Stomach (tissue), 9 donors: Measurements from ENCODE around the gene MTMR11. TPM values are rescaled to one million over a fixed set of nuclear protein-coding genes. Genes with fewer than 3 reads are reported as not detected.
"Not testable (repeated sequence)": the region's sequence is repeated elsewhere in the genome, so short reads cannot be mapped to it uniquely, and the experiment has no call there.

Experiments used
- DNase-seq, 2 donors: peaks; one replicate each; pipeline versions ENCODE4 v3.0.0 to v3.0.0-alpha.2; 2013 to 2019
- H3K27ac ChIP-seq, 5 donors: fragments of 200-600 bp in 4 of 5; sonication (generic) in 4 of 5; one replicate each; pipeline ENCODE4 v1.5.1; 2013 to 2019; ENCODE audit warnings: mild to moderate bottlenecking in 1 of 5, moderate library complexity in 1 of 5
- H3K27me3 ChIP-seq, 3 donors: fragments of 200-600 bp; sonication (generic); one replicate each; pipeline ENCODE4 v1.5.1; 2017 to 2019; ENCODE audit warnings: mixed run types in 1 of 3
- H3K36me3 ChIP-seq, 4 donors: fragments of 200-600 bp; sonication (generic); 1 replicate in 3 of 4; 2 replicates in 1 of 4; pipeline ENCODE4 v1.5.1; 2016 to 2019
- H3K4me1 ChIP-seq, 4 donors: fragments of 200-600 bp; sonication (generic); one replicate each; pipeline ENCODE4 v1.5.1; 2016 to 2019
- H3K4me3 ChIP-seq, 4 donors: fragments of 200-600 bp; sonication (generic) in 3 of 4; one replicate each; pipeline ENCODE4 v1.5.1; 2016 to 2019; ENCODE audit warnings: mild to moderate bottlenecking in 1 of 4
- H3K9me3 ChIP-seq, 4 donors: fragments of 200-600 bp; sonication (generic); one replicate each; pipeline ENCODE4 v1.5.1; 2016 to 2019
- CTCF ChIP-seq, 7 experiments: fragments of 450-650 bp in 4 of 7; fragments of 200-600 bp in 3 of 7; sonication (generic) in 3 of 7; IDR thresholded peaks; one replicate each; pipeline ENCODE4 v1.5.1; 2016 to 2019; ENCODE audit warnings: antibody characterized with exemption in 7 of 7, control low read depth in 2 of 7, mild to moderate bottlenecking in 1 of 7
- EP300 ChIP-seq: sonication (generic); formaldehyde crosslinking; IDR thresholded peaks from one replicate; pipeline ENCODE4 v1.6.1; 2017; ENCODE audit warnings: antibody characterized with exemption
- POLR2A ChIP-seq, 4 donors: fragments of 450-650 bp; IDR thresholded peaks; one replicate each; pipeline ENCODE4 v1.6.1; 2016; ENCODE audit warnings: antibody characterized with exemption in 4 of 4, control low read depth in 2 of 4, mild to moderate bottlenecking in 1 of 4, moderate library complexity in 1 of 4
- POLR2AphosphoS5 ChIP-seq, 3 donors: sonication (generic); formaldehyde crosslinking; IDR thresholded peaks; one replicate each; pipeline ENCODE4 v1.6.1; 2016; ENCODE audit warnings: antibody characterized with exemption in 3 of 3
- WGBS, 5 donors: extraction: QIAGEN DNeasy Blood & Tissue Kit in 3 of 5; methylation state at CpG; one replicate each; pipeline versions ENCODE4 v1.1.5 to v1.1.7; 2013 to 2018; 5-methylcytosine and 5-hydroxymethylcytosine counted together
- intact Hi-C: fragments of 100-400 bp; cut with DNase I; formaldehyde crosslinking; loops from one replicate; pipeline ENCODE4 v1.15.1; 2023; ENCODE audit warnings: low total_unique reads
- polyA plus RNA-seq, 3 donors: library from polyadenylated mRNA; stranded (reverse); fragments of 200-250 nt; gene quantifications; one replicate each; pipeline ENCODE4 v1.2.3, GENCODE V29; 2013
- total RNA-seq, 5 donors: library from RNA; depleted of rRNA; stranded (reverse); fragments of >200 nt; gene quantifications; one replicate each; pipeline versions ENCODE4 v1.1.0 to v1.2.3, GENCODE V29; 2014 to 2016
- donor health status: healthy with polysubstance abuse.
- donor health status: Bipolar disorder and iron deficiency.
- donor health status: healthy.

MTMR11 gene
- total and polyA plus RNA-seq, 8 donors = 3.5 to 169 (median 7.8) TPM

GRCh38 chr1:149888999-149889289 is 47.7 kb downstream of the MTMR11 start:
- DNase-seq = peak; percentile 28 to 76
- no peaks in the 10 kb centered on the region for H3K27me3 ChIP-seq
- peak overlapping the region; percentile 94 to 100 (median 100) for H3K27ac ChIP-seq
- intact Hi-C loops = no loop called here
- no peaks in the 10 kb centered on the region for H3K36me3 ChIP-seq
- no peak for TF ChIP-seq CTCF (IDR thresholded peaks at IDR 0.05)
- no peak for TF ChIP-seq POLR2AphosphoS5 (IDR thresholded peaks at IDR 0.05)
- TF ChIP-seq EP300 = no peak
- TF ChIP-seq POLR2A (IDR thresholded peaks at IDR 0.05) = no peak
- H3K4me1 ChIP-seq = peaks cover 17 to 25% (median 21%) of the 10 kb centered on the region in 4 donors
- H3K4me3 ChIP-seq = peak overlapping the region; percentile 48 to 74 (median 58)
- 16 to 27% (median 22%) methylated on average over 6 of the region's 6 CpGs for WGBS, 5 donors
- H3K9me3 ChIP-seq = no peaks in the 10 kb centered on the region

DNA sequence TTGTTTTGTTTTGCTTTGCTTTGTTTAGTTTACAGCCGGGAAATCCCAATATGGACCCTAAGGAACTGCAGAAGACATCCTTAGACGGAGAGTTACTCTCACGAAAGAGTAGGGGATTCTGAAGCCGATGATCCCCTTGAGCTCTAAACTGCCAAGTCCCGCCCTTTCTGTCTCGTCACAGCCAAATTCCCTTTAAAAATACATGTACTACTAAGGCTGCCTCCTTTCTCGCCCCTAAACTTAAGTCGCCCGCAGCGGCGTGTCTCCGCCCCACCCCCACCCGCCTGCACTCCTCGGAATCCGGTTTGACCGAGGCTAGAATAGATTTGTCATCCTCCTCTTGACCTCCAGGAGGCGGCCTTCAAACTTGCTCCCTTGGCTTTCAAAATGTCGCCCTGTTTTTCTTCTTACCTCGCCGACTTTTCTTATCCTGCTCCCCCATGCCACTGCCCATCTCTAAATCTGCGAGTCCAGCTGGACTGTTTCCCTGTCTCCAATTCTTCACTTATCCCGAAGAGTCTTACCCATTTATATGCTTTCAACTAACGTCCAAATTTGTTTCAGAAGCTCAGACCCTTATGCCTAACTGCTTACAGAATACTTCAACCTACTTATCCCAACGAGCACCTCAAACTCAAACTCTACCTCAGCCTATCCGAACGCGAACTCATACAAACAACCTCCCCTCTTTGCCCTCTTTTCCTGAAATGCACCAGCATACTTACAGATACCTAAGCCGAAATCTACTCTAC is 48.3 kb downstream of the MTMR11 start:
- Histone ChIP-seq H3K27ac (peak overlapping the region; percentile 94 to 100 (median 100)), H3K9me3 (no peaks in the 10 kb centered on the region), H3K27me3 (no peaks in the 10 kb centered on the region), H3K4me1 (peaks cover 18 to 30% (median 25%) of the 10 kb centered on the region in 4 donors), H3K4me3 (peak overlapping the region; percentile 48 to 74 (median 58)), H3K36me3 (no peaks in the 10 kb centered on the region)
- peak; percentile 77 to 96 for DNase-seq
- WGBS, 5 donors = 3 to 4% (median 4%) methylated on average over 28 of the region's 28 CpGs
- intact Hi-C loops = no loop called here
- peak in 2 of 4 donors; percentile 31 to 78 for TF ChIP-seq POLR2A (IDR thresholded peaks at IDR 0.05)
- no peak for TF ChIP-seq EP300
- peak in 5 of 7 experiments; percentile 24 to 69 (median 62) for TF ChIP-seq CTCF (IDR thresholded peaks at IDR 0.05)
- TF ChIP-seq POLR2AphosphoS5 (IDR thresholded peaks at IDR 0.05) = no peak

- TF ChIP-seq CTCF (IDR thresholded peaks at IDR 0.05) = no peak
- TF ChIP-seq POLR2AphosphoS5 (IDR thresholded peaks at IDR 0.05) = peak; percentile 84 to 98 (median 98)
- TF ChIP-seq POLR2A (IDR thresholded peaks at IDR 0.05) = peak in 1 of 4 donors; percentile 92
- peak overlapping the region; percentile 48 to 74 (median 58) for H3K4me3 ChIP-seq
- intact Hi-C loops = no loop called here
- whole genome bisulfite sequencing, 5 donors = 0 to 1% (median 0%) methylated on average over 35 to 46 of the region's 46 CpGs
- no peaks in the 10 kb centered on the region for H3K9me3 ChIP-seq
- H3K36me3 ChIP-seq = no peaks in the 10 kb centered on the region
- H3K27ac ChIP-seq = peak overlapping the region; percentile 94 to 100 (median 100)
- no peaks in the 10 kb centered on the region for H3K27me3 ChIP-seq
- peaks cover 18 to 34% (median 25%) of the 10 kb centered on the region in 4 donors for H3K4me1 ChIP-seq
- DNase-seq = peak; percentile 82 to 98
These were observed 49.0 kb downstream of the MTMR11 start for GRCh38 chr1:149887456-149888246.

- DNase-seq, H3K9me3 ChIP-seq, H3K27me3 ChIP-seq, intact Hi-C loops, H3K36me3 ChIP-seq: not testable (repeated sequence)
- Histone ChIP-seq H3K27ac (peak overlapping the region; percentile 94 to 100 (median 100)), H3K4me3 (peak overlapping the region; percentile 48 to 74 (median 58)), H3K4me1 (peaks cover 18 to 34% (median 25%) of the 10 kb centered on the region in 4 donors)
- 0 to 1% (median 0%) methylated on average over 10 to 13 of the region's 13 CpGs for WGBS, 5 donors
These were observed 49.6 kb downstream of the MTMR11 start for GRCh38 chr1:149887196-149887455.
